NCI-H774 (cell line): ENCODE results near the gene KMT5C.

ENCODE experiments used
- DNase-seq: peaks from one replicate; lab custom pipeline; 2025; lab: John Stamatoyannopoulos, UW

KMT5C gene

GRCh38 chr19:55368701-55369563 is 29.3 kb downstream of the KMT5C start:
- DNase-seq: no peak

- no peak for DNase-seq
These were observed 30.1 kb downstream of the KMT5C start for GRCh38 chr19:55369653-55370304.

- DNase-seq: no peak
These were observed 30.8 kb downstream of the KMT5C start, which contains the start of gene IL11 for GRCh38 chr19:55370305-55370988. IL11 (minus strand) TSS chr19:55370463; CDS start chr19:55370310, 153 bp downstream.

GRCh38 chr19:55372316-55373081 is 32.8 kb downstream of the KMT5C start:
- no peak for DNase-seq

GRCh38 chr19:55373306-55373992 is 33.8 kb downstream of the KMT5C start:
- no peak for DNase-seq

GRCh38 chr19:55373993-55374757 is 34.5 kb downstream of the KMT5C start:
- no peak for DNase-seq

- DNase-seq: no peak
These were observed 36.7 kb downstream of the KMT5C start, which contains the start of gene TMEM190 for GRCh38 chr19:55376241-55376933. TMEM190 (plus strand) TSS chr19:55376826; CDS start chr19:55376854, 28 bp downstream.

- no peak for DNase-seq
These were observed 37.9 kb downstream of the KMT5C start for GRCh38 chr19:55377356-55378131.

- DNase-seq: no peak
These were observed 39.5 kb downstream of the KMT5C start for GRCh38 chr19:55379174-55379573.

GRCh38 chr19:55382013-55382412 is 42.3 kb downstream of the KMT5C start:
- no peak for DNase-seq

GRCh38 chr19:55382522-55383054 is 42.9 kb downstream of the KMT5C start:
- no peak for DNase-seq

GRCh38 chr19:55383279-55384130 is 43.8 kb downstream of the KMT5C start:
- peak; percentile 45 for DNase-seq

- peak; percentile 45 for DNase-seq
These were observed 44.6 kb downstream of the KMT5C start, which contains the start of gene TMEM238 for GRCh38 chr19:55384131-55384919. TMEM238 (minus strand) TSS chr19:55384292; CDS start chr19:55384259, 33 bp downstream.

- DNase-seq: peak; percentile 92
These were observed 45.4 kb downstream of the KMT5C start for GRCh38 chr19:55384920-55385723.

GRCh38 chr19:55385724-55386492 is 46.2 kb downstream of the KMT5C start, which contains the start of gene RPL28:
RPL28 (plus strand) TSS chr19:55385932; CDS start chr19:55386358, 426 bp downstream.
- DNase-seq: peak; percentile 98
